GM19035 (cell line): Measurements from ENCODE around the gene PAX2.

Source experiments
- ATAC-seq: cut with Tn5 transposase; IDR thresholded peaks from one replicate; pipeline ENCODE4 v1.9.1; 2021; ENCODE audit not compliant: unreplicated experiment

The PAX2 gene

GRCh38 chr10:100873146-100873826, 127.9 kb downstream of the PAX2 start:
- ATAC-seq, result no peak

DNA sequence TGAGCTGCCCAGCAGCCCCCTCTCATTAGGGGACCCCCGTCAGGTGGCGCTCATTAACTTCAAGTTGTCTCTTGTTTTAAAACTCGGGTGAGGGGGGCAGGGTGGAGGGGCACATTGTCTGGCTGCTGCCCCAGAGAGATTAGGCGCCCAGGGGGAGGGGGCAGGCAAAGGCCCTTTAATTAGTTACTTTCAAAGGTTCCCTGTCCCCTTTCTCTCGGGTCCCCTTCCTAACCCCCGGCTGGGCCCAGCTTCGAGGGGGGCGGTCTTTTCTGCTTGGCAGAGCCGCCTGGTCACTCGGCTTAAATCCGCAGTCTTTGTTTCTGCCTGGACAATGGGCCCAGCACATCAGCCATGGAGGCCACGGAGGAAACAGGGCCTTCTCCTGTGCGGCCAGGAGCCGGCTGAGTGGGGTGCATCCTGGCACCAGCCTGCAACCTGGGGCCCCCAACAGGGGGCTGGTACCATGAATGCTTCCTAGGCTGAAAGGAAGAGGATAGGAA, 128.5 kb downstream of the PAX2 start:
- no peak for ATAC-seq

- no peak for ATAC-seq
Observed at GRCh38 chr10:100874702-100875483, 129.5 kb downstream of the PAX2 start.

DNA sequence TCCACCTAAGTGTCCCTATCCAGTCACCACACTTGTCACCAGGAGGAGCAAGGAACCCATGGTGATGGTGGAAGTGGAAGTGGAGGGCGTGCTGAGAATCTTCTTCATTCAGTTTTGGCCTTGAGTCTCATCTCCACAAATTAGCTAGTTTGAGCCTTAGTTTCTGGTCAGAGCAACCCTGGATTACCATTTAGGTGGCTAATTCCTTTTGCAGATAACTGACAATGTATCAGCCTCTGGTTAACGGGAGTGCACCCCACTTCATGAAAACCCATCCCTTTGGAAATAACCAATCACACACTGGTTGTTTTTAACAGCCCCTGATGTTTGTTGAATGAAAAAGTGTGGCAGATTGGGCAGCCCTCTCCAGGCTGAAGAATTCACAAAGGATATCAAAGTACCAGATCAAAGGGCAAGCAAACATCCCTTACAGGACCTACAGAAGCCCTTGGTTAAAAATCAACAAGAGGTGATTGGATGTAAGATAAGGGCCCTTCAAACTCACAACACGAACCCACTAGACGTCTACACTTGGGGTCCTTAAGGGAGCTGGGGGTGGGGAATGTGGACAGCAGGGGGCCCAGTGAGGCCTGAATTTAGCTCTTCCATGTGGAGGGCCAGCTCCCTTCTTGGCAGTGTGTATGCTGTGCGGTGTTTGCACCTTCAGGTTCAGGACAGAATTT, 130.2 kb downstream of the PAX2 start:
- ATAC-seq, result no peak

- ATAC-seq, result no peak
Observed at GRCh38 chr10:100876585-100877460, 131.4 kb downstream of the PAX2 start.

GRCh38 chr10:100877461-100877850, 132.1 kb downstream of the PAX2 start:
- no peak for ATAC-seq

- ATAC-seq, result no peak
Observed at GRCh38 chr10:100878291-100878910, 133.0 kb downstream of the PAX2 start.
